ENCODE results near the gene NXPE3. TPM values are rescaled to one million over a fixed set of nuclear protein-coding genes. Genes with fewer than 3 reads are reported as not detected.

NXPE3 gene
- total and polyA plus RNA-seq, 10 of the 15 experiments (the other 5 are each of a cell fraction or from before 2014, with no cell fraction given): 2.0 to 8.7 (median 5.2) TPM

- CTCF ChIA-PET: interaction anchor here (0.8 to 1.5 kb wide), 4 partner anchors 12 to 357 kb away, joined by 3 to 5 read pairs (median 4); no protein-coding TSS in a partner anchor
- no peak for TF ChIP-seq BHLHE40 (IDR thresholded peaks at IDR 0.05; ENCODE audit: borderline replicate concordance in 1 of 2, low read depth in 2 of 2, low read length in 1 of 2)
- no peak for TF ChIP-seq SMAD1 (IDR thresholded peaks at IDR 0.05; ENCODE audit: low read depth, partially characterized antibody)
- TF ChIP-seq SUPT20H (IDR thresholded peaks at IDR 0.05; ENCODE audit: borderline replicate concordance, control insufficient read depth, low read depth, low read length): no peak
- no peak for TF ChIP-seq ZNF622 (IDR thresholded peaks at IDR 0.05)
- no peak for TF ChIP-seq NFYA (IDR thresholded peaks at IDR 0.05; ENCODE audit: borderline replicate concordance, low read depth, low read length)
- no peak for TF ChIP-seq NR2C1 (IDR thresholded peaks at IDR 0.05)
- TF ChIP-seq NFYB (IDR thresholded peaks at IDR 0.05; ENCODE audit: insufficient read depth, low read depth, low read length): no peak
- no peak for TF ChIP-seq WRNIP1 (IDR thresholded peaks at IDR 0.05; ENCODE audit: borderline replicate concordance, low read depth, low read length)
- TF ChIP-seq ZSCAN29 (IDR thresholded peaks at IDR 0.05): no peak
- TF ChIP-seq ATF2 (IDR thresholded peaks at IDR 0.05; ENCODE audit: low read length): no peak
- TF ChIP-seq ATF7 (IDR thresholded peaks at IDR 0.05; ENCODE audit: low read depth): no peak
- no peak for TF ChIP-seq HCFC1 (IDR thresholded peaks at IDR 0.05; ENCODE audit: low read length)
- TF ChIP-seq MLLT1 (IDR thresholded peaks at IDR 0.05): no peak
- TF ChIP-seq KDM1A (IDR thresholded peaks at IDR 0.05; ENCODE audit: borderline replicate concordance): no peak
- no peak for TF ChIP-seq SIX5 (IDR thresholded peaks at IDR 0.05; ENCODE audit: low read depth, low read length, severe bottlenecking)
- TF ChIP-seq POLR2AphosphoS5 (IDR thresholded peaks at IDR 0.05; ENCODE audit: low read length): no peak
- TF ChIP-seq CBFB (IDR thresholded peaks at IDR 0.05; ENCODE audit: low read depth): no peak
- TF ChIP-seq MYC (IDR thresholded peaks at IDR 0.05; ENCODE audit: insufficient read depth, insufficient read length, insufficient replicate concordance, low read length, severe bottlenecking): no peak
These were observed 89.8 kb downstream of the NXPE3 start for GRCh38 chr3:101868534-101869464.

More at GRCh38 chr3:101868534-101869464, 89.8 kb downstream of the NXPE3 start:
- Histone ChIP-seq H3K27me3 (replicated peaks in 1 of 2; ENCODE audit: control insufficient read depth in 2 of 2, insufficient read depth in 2 of 2, low read length in 1 of 2) (no peaks in the 10 kb centered on the region), H3K36me3 (ENCODE audit: control insufficient read depth in 2 of 2, insufficient read depth in 2 of 2, low read length in 1 of 2) (no peaks in the 10 kb centered on the region), H3K4me1 (ENCODE audit: control insufficient read depth, insufficient read depth, low read length) (no peaks in the 10 kb centered on the region), H3K9me3 (replicated peaks; ENCODE audit: control insufficient read depth, insufficient read depth, low read length) (no peaks in the 10 kb centered on the region), H3K27ac (ENCODE audit: control insufficient read depth, insufficient read depth) (no peak overlapping the region), H3K4me2 (ENCODE audit: control insufficient read depth, insufficient read depth) (no peak overlapping the region), H3K9ac (ENCODE audit: control insufficient read depth, insufficient read depth, low read length) (no peak overlapping the region), H3K4me3 (no peak overlapping the region), H4K20me1 (ENCODE audit: control insufficient read depth, insufficient read depth) (no peaks in the 10 kb centered on the region), H3K79me2 (ENCODE audit: control insufficient read depth, insufficient read depth, low read length) (no peaks in the 10 kb centered on the region), H2AFZ (ENCODE audit: control insufficient read depth, low read depth, low read length) (no peak overlapping the region)
- BruUV-seq (replicated peaks): no TSS peak
- FAIRE-seq (no peak), DNase-seq (ENCODE audit: low read depth, low spot score) (no peak), ATAC-seq (peak; percentile 50)
- RAD21 ChIA-PET (ENCODE audit: unreplicated experiment): interaction anchor here (0.8 to 1.6 kb wide), 2 partner anchors 356 to 361 kb away, joined by 3 to 4 read pairs; no protein-coding TSS in a partner anchor
- intact Hi-C loops (cut with micrococcal nuclease; ENCODE audit: unreplicated experiment) (loop anchor here (1.0 kb wide), 1 partner anchor 49 kb away; no protein-coding TSS in a partner anchor), in situ Hi-C loops (cut with MboI) (no loop called here)
- SMC1A ChIA-PET (ENCODE audit: uncharacterized antibody, unreplicated experiment): interaction anchor here (1.1 to 2.4 kb wide), 3 partner anchors 10 to 18 kb away, joined by 3 to 11 read pairs (median 9); no protein-coding TSS in a partner anchor
- POLR2A ChIA-PET: interaction anchor here (1.1 to 1.4 kb wide), 2 partner anchors 12 to 29 kb away, joined by 3 read pairs; no protein-coding TSS in a partner anchor
- 85% methylated on average over 9 of the region's 12 CpGs for WGBS (ENCODE audit: insufficient coverage, insufficient replicate concordance, low lambda C conversion rate, missing lambda C conversion rate)
